Renal pelvis (tissue), 4 donors: Measurements from ENCODE around the gene LYL1. TPM values are rescaled to one million over a fixed set of nuclear protein-coding genes. Genes with fewer than 3 reads are reported as not detected.

ENCODE experiments used
- DNase-seq: peaks from one replicate; pipeline ENCODE4 v3.0.0-alpha.2; 2013
- polyA plus RNA-seq, 3 donors: library from polyadenylated mRNA; unstranded; fragments of 120-200 nt; gene quantifications; one replicate each; pipeline ENCODE4 v1.2.1, GENCODE V29; 2013; ENCODE audit not compliant: insufficient read length in 3 of 3

LYL1 gene
- polyA plus RNA-seq, 3 donors: 5.2 to 7.7 (median 5.7) TPM

DNA sequence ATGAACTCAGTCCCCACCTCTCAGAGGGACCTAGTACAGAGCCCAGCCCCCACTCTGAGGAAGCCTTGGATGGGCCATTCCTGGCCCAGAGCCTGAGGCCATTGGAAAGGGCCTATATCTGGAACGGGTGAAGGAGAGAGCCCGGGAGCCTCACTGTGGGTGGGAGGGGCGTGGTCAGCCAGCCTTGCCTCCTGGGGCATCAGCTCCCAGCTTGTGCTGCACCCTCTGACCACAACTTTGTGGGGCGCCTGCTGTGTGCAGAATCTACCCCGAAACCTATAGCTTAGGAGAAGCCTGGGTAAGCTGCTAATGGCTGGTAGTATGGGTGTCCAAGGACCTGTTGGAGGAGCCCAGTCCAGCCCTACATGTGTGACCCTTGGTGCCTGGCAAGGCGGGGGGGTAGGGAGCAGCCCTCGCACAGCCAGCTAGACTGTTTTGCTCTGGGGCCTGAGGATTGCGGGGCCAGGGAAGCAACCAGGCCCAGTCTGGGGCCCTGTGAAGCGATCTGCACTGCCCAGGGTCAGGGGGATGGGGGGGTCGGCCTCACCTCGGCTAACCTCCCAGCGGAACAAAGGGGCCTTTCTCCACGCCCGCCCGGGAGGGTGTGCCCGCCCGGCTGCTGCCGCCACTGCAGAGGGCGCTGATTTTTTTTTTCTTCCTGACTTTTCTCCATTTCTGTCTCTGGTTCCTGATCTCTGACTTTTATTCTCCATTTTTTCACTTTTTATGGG lies 42.3 kb downstream of the LYL1 start:
- DNase-seq: no peak

DNA sequence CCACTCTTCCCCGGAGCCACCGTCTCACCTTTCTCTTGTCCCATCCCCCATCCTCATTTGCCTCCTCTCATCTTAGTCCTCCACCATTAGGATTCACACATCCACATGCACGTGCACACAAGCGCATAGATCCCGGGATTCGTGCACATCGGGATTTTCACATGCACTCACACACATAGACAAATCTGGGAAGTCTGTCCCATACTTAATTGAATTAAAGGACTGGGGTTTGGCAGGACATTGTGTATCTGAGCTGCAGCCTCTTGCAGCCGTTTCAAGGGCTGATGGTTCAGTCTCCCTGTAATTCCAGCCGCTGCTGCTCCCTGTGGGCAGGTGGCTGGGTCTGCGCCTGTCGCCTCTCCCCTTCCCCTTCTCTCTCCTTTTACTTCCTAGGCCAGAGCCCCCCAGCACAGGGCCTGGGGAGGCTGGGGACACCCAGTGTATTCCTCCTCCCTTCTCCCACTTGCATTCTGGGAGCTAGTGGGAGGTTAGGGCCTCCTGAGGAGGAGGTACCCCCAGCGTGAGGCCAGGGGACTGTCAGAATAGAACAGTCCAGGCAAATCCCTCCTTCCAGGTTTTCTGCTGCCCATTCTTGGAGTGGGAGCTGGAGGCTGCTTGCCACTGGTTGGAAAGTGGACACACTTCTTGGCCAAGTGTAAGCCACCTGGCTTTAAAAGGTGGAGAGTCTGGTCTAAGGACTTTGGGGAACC lies 43.6 kb downstream of the LYL1 start:
- DNase-seq: no peak

DNA sequence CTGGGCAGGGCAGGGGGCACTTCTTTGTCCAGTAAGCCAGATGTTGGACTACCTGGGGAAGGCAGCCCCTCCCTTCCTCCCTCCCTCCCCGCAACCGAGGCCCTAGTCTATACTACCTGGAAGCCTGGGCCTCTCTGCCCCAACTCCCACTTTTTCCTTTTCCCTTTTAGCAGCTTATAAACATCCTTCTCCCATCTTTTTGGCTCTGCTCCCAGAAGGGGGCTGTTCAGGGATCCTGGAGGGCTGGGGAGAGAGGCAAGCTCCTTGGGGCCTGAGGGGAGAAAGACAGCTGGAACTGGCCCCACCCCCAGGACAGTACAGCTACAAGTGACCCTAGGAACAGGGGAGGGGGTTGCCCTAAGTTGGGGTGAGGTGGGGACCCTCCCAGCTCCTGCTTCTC lies 44.9 kb downstream of the LYL1 start:
- no peak for DNase-seq

DNA sequence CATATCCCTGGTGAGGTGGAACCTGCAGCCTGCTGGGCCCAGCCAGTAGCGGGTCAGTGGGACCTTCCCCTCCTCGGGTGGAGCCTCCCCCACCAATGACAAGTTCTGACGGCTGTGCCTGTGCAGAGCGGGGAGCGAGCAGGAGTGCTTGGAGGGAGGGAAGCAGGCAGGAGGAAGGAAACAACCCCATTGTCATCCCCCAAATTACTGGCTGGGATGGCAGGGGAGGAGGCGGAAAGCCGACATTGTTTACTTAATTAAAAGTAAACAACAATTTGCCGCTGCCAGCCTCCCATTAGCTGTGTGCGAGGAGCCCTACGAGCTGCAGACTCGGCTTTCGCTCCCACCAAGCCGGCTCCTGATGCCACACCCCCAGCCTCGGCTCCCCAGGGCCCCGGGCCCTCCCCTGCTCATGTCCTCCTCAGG lies 45.5 kb downstream of the LYL1 start:
- DNase-seq: no peak

DNA sequence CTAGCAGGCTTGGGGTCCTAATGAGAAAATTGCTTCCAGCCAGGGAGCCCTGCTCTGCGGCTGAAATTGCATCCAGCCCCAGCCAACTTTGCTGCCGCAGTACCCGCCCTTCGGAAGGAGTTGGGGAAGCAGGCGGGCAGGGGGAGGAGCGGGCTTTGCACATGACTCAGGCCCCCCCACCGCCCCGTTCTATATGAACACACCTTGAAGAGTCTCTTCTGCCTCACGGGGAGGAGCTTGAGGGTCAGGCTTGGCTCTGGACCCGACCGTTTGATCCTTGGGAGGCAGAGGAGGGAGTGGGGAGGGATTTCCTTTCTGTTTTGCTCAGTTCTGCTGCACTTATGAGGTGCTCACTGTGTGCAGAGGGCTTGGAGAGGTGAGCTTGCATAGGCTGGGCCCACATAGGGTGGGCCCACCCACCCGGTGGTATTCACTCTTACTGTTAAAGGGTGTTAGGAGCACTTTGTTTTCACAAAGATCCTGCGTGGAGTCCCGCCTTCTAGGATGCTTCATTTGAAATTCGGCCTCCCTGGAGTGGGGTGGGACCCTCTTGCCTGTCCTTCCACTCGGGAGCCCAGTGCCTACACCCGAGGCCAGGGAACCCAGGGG lies 46.5 kb downstream of the LYL1 start:
- DNase-seq: no peak

DNA sequence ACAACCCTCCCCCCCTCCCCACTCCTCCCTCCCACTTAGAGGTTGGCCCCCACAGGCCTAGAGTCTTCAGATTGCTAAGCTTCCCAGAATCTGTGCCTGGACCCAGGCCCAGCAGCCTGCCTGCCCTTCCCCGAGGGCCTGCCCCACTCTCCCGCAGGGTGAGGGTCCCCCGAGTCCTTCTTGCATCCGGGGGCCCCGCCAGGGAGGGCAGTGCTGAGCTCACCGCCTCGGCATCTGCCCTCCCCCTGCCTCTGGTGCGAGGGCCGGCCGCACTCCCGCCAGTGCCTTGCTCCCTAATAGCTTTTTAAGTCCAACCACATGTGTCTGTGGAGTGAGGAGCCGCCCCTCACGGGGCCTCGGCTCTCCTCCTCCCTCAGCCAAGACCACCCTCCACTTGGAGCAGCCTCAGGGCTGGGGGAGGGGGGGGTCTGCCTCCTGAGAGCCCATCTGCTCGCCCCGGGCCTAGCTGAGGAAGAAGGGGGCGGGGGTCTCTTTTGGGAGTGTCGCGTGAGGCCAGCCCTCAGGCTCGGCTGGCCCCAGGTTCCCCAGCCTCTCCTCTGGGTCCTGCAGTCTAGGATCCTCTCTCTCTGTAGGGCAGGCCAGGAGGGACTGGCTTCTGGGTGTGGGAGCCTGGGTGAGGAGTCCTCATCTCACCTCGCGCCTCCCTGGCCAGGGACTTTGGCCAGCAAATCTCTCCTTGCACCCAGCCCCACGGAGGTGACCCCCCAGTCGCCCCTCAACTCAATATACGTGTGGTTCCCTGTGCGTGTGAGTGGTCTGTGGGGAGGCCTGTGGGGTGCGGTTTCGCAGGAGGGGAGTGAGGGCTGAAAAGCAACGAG lies 47.2 kb downstream of the LYL1 start:
- DNase-seq: peak; percentile 81

DNA sequence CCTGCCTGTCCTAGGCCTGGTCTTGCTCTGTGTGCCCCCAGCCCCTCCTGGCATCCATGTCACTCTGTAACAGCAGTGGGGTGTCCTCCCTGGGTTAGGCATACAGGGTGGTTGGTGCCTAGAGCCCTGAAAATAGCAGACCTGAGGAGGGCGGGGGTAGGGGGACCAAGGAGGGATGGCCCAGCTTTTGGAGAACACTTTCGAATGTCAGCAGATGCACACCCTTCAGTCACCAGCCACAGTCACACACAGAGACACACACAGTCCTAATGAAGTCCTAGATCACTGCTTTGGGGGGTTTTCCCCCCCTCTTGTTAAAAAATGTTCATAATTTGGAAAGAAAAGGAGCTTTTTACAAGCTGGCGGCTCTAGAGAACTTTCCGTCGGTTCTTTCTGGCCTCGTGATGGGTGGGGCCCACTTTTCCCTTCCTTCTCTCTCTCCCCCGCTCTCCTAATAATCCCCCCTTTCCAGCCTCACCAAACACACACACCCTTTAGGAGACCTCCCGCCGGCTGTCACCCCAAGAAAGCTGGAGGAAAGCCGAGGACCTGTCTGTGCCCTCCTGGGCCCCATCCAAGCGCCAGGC lies 47.9 kb downstream of the LYL1 start:
- DNase-seq: no peak

DNA sequence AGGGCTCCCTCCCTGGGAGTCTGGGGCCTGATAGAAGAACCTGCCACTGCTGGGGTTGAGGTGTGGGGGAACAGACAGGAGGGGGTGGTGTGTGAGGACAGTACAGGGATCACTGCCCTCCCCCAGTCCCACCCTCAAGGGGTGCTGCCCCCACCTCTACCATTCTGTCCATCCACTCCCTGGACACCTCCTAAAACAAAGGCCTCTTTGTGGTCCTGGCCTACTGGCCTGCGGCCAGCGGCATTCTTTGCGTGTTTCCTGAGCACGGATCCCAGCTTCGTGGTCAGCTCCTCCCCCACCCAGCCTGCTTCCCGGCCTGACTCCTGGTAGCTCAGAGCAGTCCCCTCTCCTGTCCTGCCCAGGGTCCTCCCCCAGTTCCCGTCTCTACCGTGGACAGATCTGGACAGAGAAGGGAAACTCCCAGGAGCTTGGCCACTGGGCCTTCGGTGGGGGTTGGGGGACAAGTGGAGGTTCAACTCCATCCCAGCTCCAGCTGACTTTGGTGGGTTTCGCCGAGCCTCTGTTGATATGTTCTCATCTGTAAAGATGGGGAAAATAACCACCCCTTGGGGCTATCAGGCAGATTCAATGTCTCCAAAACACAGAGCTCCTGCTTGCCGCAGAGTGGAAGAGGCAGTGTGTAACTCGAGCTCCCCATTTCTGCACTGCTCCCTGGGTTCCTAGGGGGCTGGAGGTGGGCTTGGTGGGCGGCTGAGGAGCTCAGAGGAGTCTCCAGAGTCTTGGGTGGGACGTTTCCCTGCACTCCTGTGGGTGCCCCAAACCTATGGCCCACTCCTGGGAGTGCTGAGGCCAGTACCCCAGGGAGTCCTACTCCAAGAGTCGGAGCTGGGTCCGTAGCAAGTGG lies 48.7 kb downstream of the LYL1 start:
- DNase-seq: peak; percentile 90

DNA sequence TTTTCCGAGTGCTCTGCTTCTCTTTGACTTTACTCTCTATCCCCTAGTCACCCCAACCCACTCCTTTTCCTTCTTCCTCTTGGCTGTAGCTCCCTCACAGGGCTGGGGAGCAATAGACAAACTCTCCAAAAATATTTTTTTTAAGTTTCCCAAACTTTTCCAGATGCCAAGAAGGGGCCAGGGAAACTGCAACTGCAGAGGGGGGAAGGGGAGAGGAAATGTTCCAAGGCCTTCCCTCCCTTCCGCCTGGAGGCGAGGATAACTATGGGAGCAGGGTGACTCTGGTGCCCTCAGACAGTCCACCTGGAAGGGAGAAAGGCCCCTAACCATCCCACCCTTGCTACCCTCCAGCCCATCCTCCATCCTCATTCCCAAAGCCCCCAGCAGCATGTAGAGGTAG lies 49.4 kb downstream of the LYL1 start:
- no peak for DNase-seq

DNA sequence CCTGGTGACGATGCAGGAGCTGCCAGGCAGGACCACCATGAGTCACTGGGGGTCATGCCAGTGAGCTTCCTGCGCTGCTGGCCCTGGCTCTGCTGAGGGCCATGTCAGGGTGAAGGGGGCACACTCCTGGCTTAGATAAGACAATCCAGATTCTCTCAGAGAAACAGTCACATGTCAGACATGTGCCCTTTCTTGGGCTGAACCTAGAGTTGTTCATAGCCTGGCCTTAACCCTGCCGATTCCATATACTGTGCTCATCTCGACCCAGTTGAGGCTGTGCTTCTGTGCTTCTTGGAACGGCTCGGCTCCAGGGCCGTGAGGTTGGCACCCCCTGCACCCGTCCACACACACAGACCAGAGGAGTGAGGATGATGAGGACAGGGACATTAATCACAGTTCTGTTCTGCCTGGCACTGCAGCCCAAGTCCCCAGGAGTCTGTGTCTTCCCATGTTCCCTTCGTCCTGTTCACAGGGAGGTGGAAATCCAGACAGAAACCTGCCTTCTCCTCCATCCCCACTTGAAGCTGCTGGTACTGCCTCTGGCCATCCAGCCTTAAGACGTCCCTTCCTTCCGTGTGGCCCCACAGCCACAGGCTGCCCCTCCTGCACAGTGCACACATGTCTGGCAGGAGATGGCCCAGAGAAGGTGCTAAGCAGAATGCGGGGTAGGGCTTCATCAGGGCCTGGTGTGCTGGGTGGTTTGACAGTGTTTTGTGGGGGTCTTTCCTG lies 50.0 kb downstream of the LYL1 start:
- DNase-seq: no peak

DNA sequence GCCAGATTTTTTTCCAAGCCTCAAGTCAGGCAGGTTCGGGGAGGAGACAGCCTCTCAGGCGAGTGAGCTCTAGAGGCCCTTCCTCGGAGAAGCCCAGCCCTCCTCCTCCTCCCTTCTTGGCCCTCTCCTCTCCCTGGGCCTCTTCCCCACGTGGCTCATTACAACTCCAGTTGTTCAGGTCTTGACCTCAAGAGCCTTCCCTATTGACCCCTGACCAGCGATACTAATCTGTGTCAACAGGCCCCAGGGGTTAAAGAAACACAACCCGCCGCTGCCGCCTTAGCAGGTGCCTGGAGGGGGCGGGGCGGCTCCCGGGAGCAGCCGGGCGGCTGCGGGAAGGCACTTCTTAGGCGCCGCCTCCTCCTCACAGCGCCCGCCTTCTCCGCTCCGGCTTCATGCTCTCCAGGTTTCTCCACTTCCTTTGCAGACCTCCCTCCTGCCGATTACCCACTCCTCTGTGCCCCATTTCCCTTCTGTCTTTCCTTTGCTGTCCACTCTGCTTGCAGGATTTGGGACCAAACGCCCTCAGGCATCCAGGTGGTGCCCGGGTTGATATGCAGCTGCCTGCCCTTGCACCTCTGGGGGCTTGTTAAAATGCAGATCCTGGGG lies 51.0 kb downstream of the LYL1 start:
- DNase-seq: peak; percentile 82

DNA sequence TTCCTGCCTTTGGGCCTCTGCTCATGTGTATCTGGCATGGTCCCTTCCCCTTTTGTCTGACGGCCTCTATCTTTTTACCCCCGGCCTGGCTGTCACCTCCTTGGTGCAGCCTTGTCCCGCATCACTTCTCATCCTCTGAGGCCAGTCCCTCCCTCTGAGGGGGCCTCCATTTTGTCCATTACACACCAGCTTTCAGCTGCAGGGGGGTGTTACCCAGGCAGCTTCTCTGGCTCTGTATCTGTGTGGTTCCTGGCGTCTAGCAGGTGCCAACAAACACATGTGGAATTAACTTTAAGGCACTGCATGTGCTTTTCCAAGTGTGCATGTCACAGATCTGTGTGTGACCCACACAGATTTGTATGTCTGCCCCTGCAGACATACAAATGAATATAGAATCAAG lies 52.4 kb downstream of the LYL1 start:
- DNase-seq: no peak

Other genes starting within 250 kb of the LYL1 start
- 10 to 100 TPM in 1 of 3 donors, 1 to 10 TPM in 2; 8.1 to 11.1 (median 9.1) TPM for gene DNASE2, start 221.4 kb downstream of the LYL1 start, polyA plus RNA-seq
- gene KLF1, start 215.7 kb downstream of the LYL1 start, polyA plus RNA-seq: under 1 TPM; 0.20 to 0.46 (median 0.45) TPM
- 10 to 100 TPM; 33.9 to 42.9 (median 36.7) TPM for gene GCDH, start 211.7 kb downstream of the LYL1 start, polyA plus RNA-seq
- gene SYCE2, start 183.6 kb downstream of the LYL1 start, polyA plus RNA-seq: 1 to 10 TPM; 2.4 to 6.2 (median 5.5) TPM
- 10 to 100 TPM; 54.6 to 65.4 (median 62.1) TPM for gene FARSA, start 169.1 kb downstream of the LYL1 start, polyA plus RNA-seq
- gene CALR, start 164.2 kb downstream of the LYL1 start, polyA plus RNA-seq: 1,000 to 10,000 TPM in 1 of 3 donors, 100 to 1,000 TPM in 2; 860 to 1,005 (median 871) TPM
- gene RAD23A, start 157.0 kb downstream of the LYL1 start, polyA plus RNA-seq: 10 to 100 TPM; 81.0 to 92.7 (median 89.6) TPM
- 10 to 100 TPM; 36.2 to 54.7 (median 42.6) TPM for gene GADD45GIP1, start 145.6 kb downstream of the LYL1 start, polyA plus RNA-seq
- gene DAND5, start 133.3 kb downstream of the LYL1 start, polyA plus RNA-seq: under 1 TPM; 0.06 to 0.22 (median 0.19) TPM
- 10 to 100 TPM; 14.8 to 19.2 (median 14.9) TPM for gene NFIX, start 107.4 kb downstream of the LYL1 start, polyA plus RNA-seq
- 10 to 100 TPM; 35.0 to 43.9 (median 42.9) TPM for gene TRMT1, start 13.9 kb upstream of the LYL1 start, polyA plus RNA-seq
- 10 to 100 TPM; 29.1 to 38.3 (median 38.1) TPM for gene NACC1, start 15.4 kb upstream of the LYL1 start, polyA plus RNA-seq
- 10 to 100 TPM; 63.9 to 72.6 (median 64.1) TPM for gene STX10, start 47.5 kb upstream of the LYL1 start, polyA plus RNA-seq
- 10 to 100 TPM; 67.0 to 87.0 (median 73.1) TPM for gene IER2, start 47.6 kb upstream of the LYL1 start, polyA plus RNA-seq